HG03558 (cell line): ENCODE data around the gene NTN5.

Experiments
- ATAC-seq: cut with Tn5 transposase; IDR thresholded peaks from one replicate; pipeline ENCODE4 v1.9.1; 2021; ENCODE audit warnings: moderate number of reproducible peaks; ENCODE audit not compliant: unreplicated experiment; ENCODE audit errors: extremely low read depth

The NTN5 gene

GRCh38 chr19:48617146-48617937 is 55.5 kb downstream of the NTN5 start:
- ATAC-seq: no peak

- ATAC-seq: no peak
Measured at GRCh38 chr19:48616491-48617056, 56.2 kb downstream of the NTN5 start.

GRCh38 chr19:48616041-48616436 is 56.8 kb downstream of the NTN5 start:
- ATAC-seq: no peak

- no peak for ATAC-seq
Measured at GRCh38 chr19:48615231-48616040, 57.4 kb downstream of the NTN5 start.

GRCh38 chr19:48614436-48615230 is 58.2 kb downstream of the NTN5 start, which contains the start of gene FAM83E:
TSS of gene FAM83E (minus strand) at chr19:48615076. CDS start at chr19:48613372, 1,704 bp downstream.
- no peak for ATAC-seq

- no peak for ATAC-seq
Measured at GRCh38 chr19:48613852-48614435, 58.9 kb downstream of the NTN5 start.

- ATAC-seq: no peak
Measured at GRCh38 chr19:48613024-48613851, 59.6 kb downstream of the NTN5 start.

- no peak for ATAC-seq
Measured at GRCh38 chr19:48611872-48612271, 60.9 kb downstream of the NTN5 start.
